ENCODE results near the gene HGD. TPM values are rescaled to one million over a fixed set of nuclear protein-coding genes. Genes with fewer than 3 reads are reported as not detected.

Gene HGD
- total RNA-seq, 1 donor from 2014 or later: 0.52 TPM

DNA sequence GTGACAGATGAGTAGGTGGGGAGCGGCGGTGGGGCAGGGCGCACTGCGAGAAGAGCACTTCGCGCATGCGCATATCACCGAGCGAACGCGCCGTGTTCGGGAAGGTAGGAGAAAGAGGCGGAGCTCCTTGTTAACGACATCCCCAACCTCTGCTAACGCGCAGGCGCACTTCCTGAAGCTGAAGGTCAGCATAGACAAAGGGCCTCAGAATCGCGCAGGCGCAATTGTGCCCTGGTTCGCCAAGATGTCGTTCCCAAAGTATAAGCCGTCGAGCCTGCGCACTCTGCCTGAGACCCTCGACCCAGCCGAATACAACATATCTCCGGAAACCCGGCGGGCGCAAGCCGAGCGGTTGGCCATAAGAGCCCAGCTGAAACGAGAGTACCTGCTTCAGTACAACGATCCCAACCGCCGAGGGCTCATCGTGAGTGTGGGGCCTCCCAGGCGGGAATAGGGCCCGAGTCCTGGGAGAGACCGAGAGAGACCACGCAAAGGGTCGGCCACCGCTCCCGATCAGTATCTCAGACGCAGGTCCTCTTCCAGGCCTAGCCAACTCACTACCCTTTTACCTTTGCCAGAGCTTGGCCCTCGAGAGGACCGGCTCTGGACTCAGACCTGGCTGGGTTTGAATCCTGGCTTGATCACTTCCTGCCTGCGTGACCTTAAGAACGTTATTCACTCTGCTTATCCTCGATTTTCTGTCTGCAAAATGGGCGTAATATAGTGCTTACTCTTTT, 85.8 kb downstream of the HGD start, which contains the start of gene NDUFB4:
TSS of gene NDUFB4 (plus strand) at position 221 of the 737 bp plus-strand sequence. CDS start at position 245, 24 bp downstream.
- Mint-ChIP-seq H3K9me3 (ENCODE audit: unreplicated experiment) (no peaks in the 10 kb centered on the region), H3K4me3 (ENCODE audit: unreplicated experiment) (peak within 1 kb of the TSS; percentile 95), H3K27me3 (ENCODE audit: low read depth, unreplicated experiment) (no peaks in the 10 kb centered on the region), H3K4me1 (ENCODE audit: low read depth, unreplicated experiment) (peaks cover 1% of the 10 kb centered on the region), H3K27ac (ENCODE audit: unreplicated experiment) (peak within 1 kb of the TSS; percentile 92), H3K36me3 (ENCODE audit: low read depth, unreplicated experiment) (no peaks in the 10 kb centered on the region)
- FAIRE-seq: peak; percentile 99
- peaks cover 32% of the 10 kb centered on the region for H3K79me2 ChIP-seq (ENCODE audit: insufficient read depth, low read length)
- peaks cover 10% of the 10 kb centered on the region for H3K4me1 ChIP-seq (ENCODE audit: insufficient read depth, low read length)
- peak within 1 kb of the TSS; percentile 90 for H2AFZ ChIP-seq (ENCODE audit: low read depth, low read length)
- H3K9me3 ChIP-seq (ENCODE audit: insufficient read depth, low read depth, low read length): no peaks in the 10 kb centered on the region
- H3K9ac ChIP-seq (ENCODE audit: low read length): peak within 1 kb of the TSS; percentile 98
- TF ChIP-seq CTCF (IDR thresholded peaks at IDR 0.05; ENCODE audit: insufficient read depth, low read depth, low read length) (no peak), EZH2 (IDR thresholded peaks at IDR 0.05; ENCODE audit: insufficient read depth, low read length) (no peak)
- H3K36me3 ChIP-seq (ENCODE audit: insufficient read depth, low read length): peaks cover 21% of the 10 kb centered on the region
- peak within 1 kb of the TSS; percentile 90 for H3K27ac ChIP-seq (ENCODE audit: low read depth, low read length)
- H3K4me3 ChIP-seq (ENCODE audit: insufficient read depth, low read depth, low read length): peak within 1 kb of the TSS; percentile 97
- H3K4me2 ChIP-seq (ENCODE audit: low read length): peak within 1 kb of the TSS; percentile 87
- peak; percentile 94 for DNase-seq (ENCODE audit: low read depth)
- H4K20me1 ChIP-seq (ENCODE audit: insufficient read depth, low read length): peaks cover 9% of the 10 kb centered on the region
- no peaks in the 10 kb centered on the region for H3K27me3 ChIP-seq (ENCODE audit: insufficient read depth, low read length)

- H3K4me3 Mint-ChIP-seq (ENCODE audit: unreplicated experiment): peak overlapping the region; percentile 95
- peak overlapping the region; percentile 98 for H3K9ac ChIP-seq (ENCODE audit: low read length)
These were observed 86.3 kb downstream of the HGD start for GRCh38 chr3:120595788-120596115.

More at GRCh38 chr3:120595788-120596115, 86.3 kb downstream of the HGD start:
- DNase-seq (ENCODE audit: low read depth): no peak
- Histone ChIP-seq H3K4me3 (ENCODE audit: insufficient read depth, low read depth, low read length) (peak overlapping the region; percentile 97), H3K36me3 (ENCODE audit: insufficient read depth, low read length) (peaks cover 20% of the 10 kb centered on the region), H3K4me1 (ENCODE audit: insufficient read depth, low read length) (peaks cover 10% of the 10 kb centered on the region), H3K27me3 (ENCODE audit: insufficient read depth, low read length) (no peaks in the 10 kb centered on the region), H3K9me3 (ENCODE audit: insufficient read depth, low read depth, low read length) (no peaks in the 10 kb centered on the region), H3K79me2 (ENCODE audit: insufficient read depth, low read length) (peaks cover 32% of the 10 kb centered on the region), H3K4me2 (ENCODE audit: low read length) (peak overlapping the region; percentile 87), H3K27ac (ENCODE audit: low read depth, low read length) (peak overlapping the region; percentile 90), H4K20me1 (ENCODE audit: insufficient read depth, low read length) (peaks cover 9% of the 10 kb centered on the region), H2AFZ (ENCODE audit: low read depth, low read length) (peak overlapping the region; percentile 90)
- FAIRE-seq: no peak
- peaks cover 1% of the 10 kb centered on the region for H3K4me1 Mint-ChIP-seq (ENCODE audit: low read depth, unreplicated experiment)
- H3K27ac Mint-ChIP-seq (ENCODE audit: unreplicated experiment): peak overlapping the region; percentile 92
- no peak for TF ChIP-seq EZH2 (IDR thresholded peaks at IDR 0.05; ENCODE audit: insufficient read depth, low read length)
- no peak for TF ChIP-seq CTCF (IDR thresholded peaks at IDR 0.05; ENCODE audit: insufficient read depth, low read depth, low read length)
- H3K9me3 Mint-ChIP-seq (ENCODE audit: unreplicated experiment): no peaks in the 10 kb centered on the region
- H3K36me3 Mint-ChIP-seq (ENCODE audit: low read depth, unreplicated experiment): no peaks in the 10 kb centered on the region
- H3K27me3 Mint-ChIP-seq (ENCODE audit: low read depth, unreplicated experiment): no peaks in the 10 kb centered on the region

Data from astrocyte (in vitro differentiated cells and primary cell).